Panc1 (cell line): ENCODE measurements around the gene RAB3B. TPM values are rescaled to one million over a fixed set of nuclear protein-coding genes. Genes with fewer than 3 reads are reported as not detected.

ENCODE experiments used
- ATAC-seq: fragments of 200-7000 bp; cut with Tn5 transposase; 2 replicates; pipeline ENCODE4 v1.9.1; 2020; ENCODE audit warnings: mild to moderate bottlenecking, moderate library complexity
- BruUV-seq: library from RNA; stranded (reverse); fragments of 400-500 nt; replicated peaks from 2 replicates; lab custom pipeline; 2021; lab: Mats Ljungman, UMichigan
- CTCF ChIA-PET: fragments of 300-600 bp; sonication (Branson Sonifier 250); formaldehyde crosslinking; loops from one replicate; lab custom pipeline; 2022; ENCODE audit warnings: antibody characterized with exemption; lab: Charles Lee
- POLR2A ChIA-PET: fragments of 300-600 bp; sonication (Branson Sonifier 250); formaldehyde crosslinking; loops from one replicate; lab custom pipeline; 2022; ENCODE audit warnings: antibody characterized with exemption; lab: Charles Lee
- DNase-seq: peaks from one replicate; pipeline ENCODE4 v3.0.0-alpha.2; 2010; ENCODE audit warnings: low read depth, low spot score
- H3K27ac ChIP-seq: 2 replicates; pipeline ENCODE4 v1.5.1; 2011; ENCODE audit warnings: mild to moderate bottlenecking, low read length, inconsistent platforms
- H3K27me3 ChIP-seq: fragments of 200-500 bp; sonication (Bioruptor generic); 2 replicates; pipeline ENCODE4 v1.6.0; 2014; ENCODE audit warnings: low read length, inconsistent platforms; ENCODE audit not compliant: control insufficient read depth, insufficient read depth
- H3K36me3 ChIP-seq: fragments of 200-500 bp; sonication (Bioruptor generic); 2 replicates; pipeline ENCODE4 v1.5.1; 2014; ENCODE audit warnings: inconsistent platforms, mild to moderate bottlenecking, low read length, moderate library complexity; ENCODE audit not compliant: control insufficient read depth, insufficient read depth
- H3K4me1 ChIP-seq: 2 replicates; pipeline ENCODE4 v1.5.1; 2011; ENCODE audit warnings: inconsistent platforms, mild to moderate bottlenecking, low read length, moderate library complexity; ENCODE audit not compliant: control insufficient read depth, insufficient read depth
- H3K4me3 ChIP-seq, 2 experiments: 2 replicates each; pipeline ENCODE4 v1.5.1; 2011 to 2012; ENCODE audit warnings: low read depth in 2 of 2, low read length in 2 of 2, mild to moderate bottlenecking in 2 of 2, inconsistent platforms in 1 of 2, moderate library complexity in 1 of 2
- H3K9me3 ChIP-seq: fragments of 200-500 bp; sonication (Bioruptor generic); 2 replicates; pipeline ENCODE4 v1.5.1; 2014; ENCODE audit warnings: low read depth, mild to moderate bottlenecking, inconsistent platforms, low read length, moderate library complexity; ENCODE audit not compliant: control insufficient read depth, insufficient read depth
- CTCF ChIP-seq: fragments of 450-650 bp; IDR thresholded peaks from 2 replicates; pipeline ENCODE4 v1.5.1; 2017; ENCODE audit warnings: mild to moderate bottlenecking
- POLR2AphosphoS5 ChIP-seq: IDR thresholded peaks from 2 replicates; pipeline ENCODE4 v1.6.1; 2012; ENCODE audit warnings: mild to moderate bottlenecking, low read depth, low read length, moderate library complexity
- REST ChIP-seq, 2 experiments: IDR thresholded peaks; 2 replicates each; pipeline ENCODE4 v1.6.1; 2011 to 2012; ENCODE audit warnings: low read depth in 2 of 2, control low read depth in 1 of 2, low read length in 1 of 2, mild to moderate bottlenecking in 1 of 2, moderate library complexity in 1 of 2; ENCODE audit not compliant: insufficient read depth in 1 of 2
- SIN3A ChIP-seq: IDR thresholded peaks from 2 replicates; pipeline ENCODE4 v1.6.1; 2012; ENCODE audit warnings: low read depth, mild to moderate bottlenecking, low read length, moderate library complexity, borderline replicate concordance; ENCODE audit not compliant: insufficient read depth
- TCF7L2 ChIP-seq: IDR thresholded peaks from 2 replicates; pipeline ENCODE4 v1.6.1; 2011; ENCODE audit warnings: mild to moderate bottlenecking, low read depth, low read length, inconsistent platforms
- in situ Hi-C: cut with HindIII; loops from 2 replicates; pipeline ENCODE4 v1.10.0; 2016; ENCODE audit warnings: low sequenced_read_pairs, low pct_unique_long_range_greater_than_20kb
- intact Hi-C: fragments of 100-400 bp; cut with micrococcal nuclease; formaldehyde crosslinking; loops from one replicate; pipeline ENCODE4 v1.10.0; 2022; ENCODE audit not compliant: unreplicated experiment
- total RNA-seq: library from RNA; stranded (reverse); gene quantifications from one replicate; pipeline ENCODE4 v1.2.1, GENCODE V29; 2021; ENCODE audit not compliant: unreplicated experiment

RAB3B gene
- total RNA-seq, 1 experiment from 2014 or later = 1.2 TPM

- in situ Hi-C loops = no loop called here
- no peak for DNase-seq
- no peak overlapping the region for H3K27ac ChIP-seq
Observed at GRCh38 chr1:51998701-51999100, 8.2 kb upstream of the RAB3B start.

GRCh38 chr1:51997974-51998382 lies 7.5 kb upstream of the RAB3B start:
- no peak for ATAC-seq
- H3K27ac ChIP-seq = no peak overlapping the region
- ChIA-PET POLR2A (no interaction called here), CTCF (no interaction called here)
- intact Hi-C loops (no loop called here), in situ Hi-C loops (no loop called here)
- no TSS peak for BruUV-seq
- no peaks in the 10 kb centered on the region for H3K36me3 ChIP-seq
- H3K27me3 ChIP-seq = peaks cover 3% of the 10 kb centered on the region; the same call in 1 of the 2 replicates
- DNase-seq = no peak
- H3K9me3 ChIP-seq = no peaks in the 10 kb centered on the region
- H3K4me1 ChIP-seq = no peaks in the 10 kb centered on the region
- TF ChIP-seq POLR2AphosphoS5 = no peak
- no peak for TF ChIP-seq SIN3A
- no peak for TF ChIP-seq REST (IDR thresholded peaks at IDR 0.05; ENCODE audit: insufficient read depth in 1 of 2, low read depth in 2 of 2, low read length in 1 of 2)
- TF ChIP-seq TCF7L2 = no peak
- no peak overlapping the region for H3K4me3 ChIP-seq

More at GRCh38 chr1:51998701-51999100, 8.2 kb upstream of the RAB3B start:
- ATAC-seq = no peak
- Histone ChIP-seq H3K27me3 (0 out of 2 replicates have a peak, but pooled peaks cover 3% of the 10 kb centered on the region), H3K4me1 (no peaks in the 10 kb centered on the region), H3K36me3 (no peaks in the 10 kb centered on the region), H3K9me3 (no peaks in the 10 kb centered on the region), H3K4me3 (no peak overlapping the region)
- intact Hi-C loops = no loop called here
- TF ChIP-seq POLR2AphosphoS5 = no peak
- no peak for TF ChIP-seq CTCF
- TF ChIP-seq REST (IDR thresholded peaks at IDR 0.05; ENCODE audit: insufficient read depth in 1 of 2, low read depth in 2 of 2, low read length in 1 of 2) = no peak
- no peak for TF ChIP-seq SIN3A
- no peak for TF ChIP-seq TCF7L2
- ChIA-PET CTCF (no interaction called here), POLR2A (no interaction called here)
- no TSS peak for BruUV-seq
